Dendritic cell treated with granulocyte-macrophage colony-stimulating factor and Interleukin-4, amounts not matched to agents 40 ng/mL and 50 ng/mL, for 4 days (primary cell): ENCODE data around the gene TMC6.
"Not testable (repeated sequence)": the region's sequence is repeated elsewhere in the genome, so short reads cannot be mapped to it uniquely, and the experiment has no call there.

Experiments
- H3K27ac Mint-ChIP-seq: one replicate; pipeline ENCODE4 v1.8.0; 2022; ENCODE audit warnings: mild to moderate bottlenecking, mixed read lengths
- H3K27me3 Mint-ChIP-seq: one replicate; pipeline ENCODE4 v1.8.0; 2022; ENCODE audit warnings: mild to moderate bottlenecking, mixed read lengths
- H3K36me3 Mint-ChIP-seq: one replicate; pipeline ENCODE4 v1.8.0; 2022; ENCODE audit warnings: low read depth, mixed read lengths
- H3K4me1 Mint-ChIP-seq: one replicate; pipeline ENCODE4 v1.8.0; 2022; ENCODE audit warnings: low read depth, mixed read lengths
- H3K4me3 Mint-ChIP-seq: one replicate; pipeline ENCODE4 v1.8.0; 2022; ENCODE audit warnings: mild to moderate bottlenecking, moderate library complexity, mixed read lengths
- H3K9me3 Mint-ChIP-seq: one replicate; pipeline ENCODE4 v1.8.0; 2022; ENCODE audit warnings: mixed read lengths
- intact Hi-C: fragments of 100-400 bp; cut with micrococcal nuclease; formaldehyde crosslinking; loops from one replicate; pipeline ENCODE4 v1.15.0; 2022

TMC6 gene

GRCh38 chr17:78088529-78088928, 40.0 kb downstream of the TMC6 start:
- Mint-ChIP-seq H3K36me3 (peaks cover 43% of the 10 kb centered on the region), H3K27ac (no peak overlapping the region), H3K4me1 (peaks cover 21% of the 10 kb centered on the region), H3K4me3 (no peak overlapping the region), H3K27me3 (no peaks in the 10 kb centered on the region), H3K9me3 (no peaks in the 10 kb centered on the region)
- intact Hi-C loops, result loop anchor here (10.0 kb wide), 1 partner anchor 166 kb away; no protein-coding TSS in a partner anchor

- peaks cover 26% of the 10 kb centered on the region for H3K36me3 Mint-ChIP-seq
- H3K9me3 Mint-ChIP-seq, result no peaks in the 10 kb centered on the region
Observed at GRCh38 chr17:78086740-78087139, 41.8 kb downstream of the TMC6 start.

DNA sequence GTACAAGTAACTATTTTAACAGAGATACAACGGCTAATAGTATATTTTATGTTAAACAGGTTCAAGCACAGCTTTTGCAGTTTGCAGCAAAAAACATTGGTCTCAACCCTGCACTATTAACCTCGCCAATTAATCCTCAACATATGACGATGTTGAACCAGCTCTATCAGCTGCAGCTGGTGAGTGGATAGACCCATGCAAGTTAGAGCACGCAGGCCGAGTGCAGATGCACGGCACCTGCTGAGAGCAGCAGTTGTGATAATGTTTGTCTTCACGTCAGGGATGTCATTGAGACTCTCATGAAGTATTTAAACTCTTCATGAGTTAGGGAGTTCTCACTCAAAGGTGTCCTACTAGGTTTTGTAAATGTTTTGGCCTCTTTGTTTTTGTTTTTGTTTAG, 45.6 kb downstream of the TMC6 start:
- Mint-ChIP-seq H3K4me3 (no peak overlapping the region), H3K27me3 (no peaks in the 10 kb centered on the region), H3K36me3 (peaks cover 44% of the 10 kb centered on the region), H3K9me3 (no peaks in the 10 kb centered on the region), H3K27ac (peak overlapping the region; percentile 33), H3K4me1 (peaks cover 26% of the 10 kb centered on the region)
- intact Hi-C loops, result loop anchor here (10.0 kb wide), 1 partner anchor 172 kb away; no protein-coding TSS in a partner anchor

More at GRCh38 chr17:78086740-78087139, 41.8 kb downstream of the TMC6 start:
- intact Hi-C loops, result loop anchor here (10.0 kb wide), 1 partner anchor 168 kb away; no protein-coding TSS in a partner anchor
- H3K4me1 Mint-ChIP-seq, result peaks cover 38% of the 10 kb centered on the region
- H3K27me3 Mint-ChIP-seq, result no peaks in the 10 kb centered on the region
- no peak overlapping the region for H3K4me3 Mint-ChIP-seq
- H3K27ac Mint-ChIP-seq, result no peak overlapping the region

GRCh38 chr17:78082355-78082872, 46.1 kb downstream of the TMC6 start:
- intact Hi-C loops, result loop anchor here (10.0 kb wide), 1 partner anchor 172 kb away; no protein-coding TSS in a partner anchor
- H3K4me3 Mint-ChIP-seq, H3K27me3 Mint-ChIP-seq, H3K9me3 Mint-ChIP-seq: not testable (repeated sequence)
- H3K4me1 Mint-ChIP-seq, result peaks cover 26% of the 10 kb centered on the region
- H3K27ac Mint-ChIP-seq, result peak overlapping the region; percentile 33
- peaks cover 45% of the 10 kb centered on the region for H3K36me3 Mint-ChIP-seq

DNA sequence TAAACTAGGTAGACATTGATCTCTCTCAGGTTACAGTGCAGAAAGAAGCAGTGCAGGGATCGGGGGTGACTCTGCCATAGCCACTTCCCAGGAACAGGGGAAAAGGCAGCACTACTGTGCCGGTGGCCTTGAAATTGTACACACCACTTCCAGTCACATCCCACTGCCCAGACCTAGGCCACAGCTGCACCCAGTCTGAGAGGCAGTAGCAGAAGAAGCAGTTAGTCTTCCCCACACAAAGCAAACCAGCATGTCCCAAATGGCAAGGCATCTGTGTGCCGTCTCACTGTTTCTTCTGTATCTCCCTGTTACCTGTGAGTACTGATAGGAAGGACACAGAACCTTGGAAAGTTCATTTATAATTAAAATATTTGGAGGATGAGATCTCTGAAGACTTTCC, 47.0 kb downstream of the TMC6 start:
- Mint-ChIP-seq H3K27ac (peak overlapping the region; percentile 33), H3K4me3 (no peak overlapping the region), H3K9me3 (no peaks in the 10 kb centered on the region), H3K4me1 (peaks cover 26% of the 10 kb centered on the region), H3K27me3 (no peaks in the 10 kb centered on the region), H3K36me3 (peaks cover 45% of the 10 kb centered on the region)
- intact Hi-C loops, result loop anchor here (10.0 kb wide), 1 partner anchor 173 kb away; no protein-coding TSS in a partner anchor

DNA sequence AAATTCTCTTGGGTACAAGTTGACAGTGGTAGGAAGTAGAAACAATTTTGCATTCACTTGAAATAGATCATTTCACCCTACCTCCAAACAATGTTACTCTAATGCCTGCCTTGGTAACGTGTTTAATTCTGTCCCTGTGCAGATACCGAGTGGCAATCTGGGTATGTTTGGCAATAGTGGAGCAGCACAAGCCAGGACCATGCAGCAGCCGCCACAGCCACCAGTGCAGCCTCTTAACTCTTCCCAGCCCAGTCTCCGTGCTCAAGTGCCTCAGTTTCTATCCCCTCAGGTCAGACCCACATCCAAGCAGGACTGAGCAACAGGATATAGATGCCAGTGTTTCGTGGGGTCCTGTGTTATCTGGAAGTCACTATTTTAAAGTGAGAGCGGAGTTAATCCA, 49.3 kb downstream of the TMC6 start:
- H3K27ac Mint-ChIP-seq, result no peak overlapping the region
- no peaks in the 10 kb centered on the region for H3K27me3 Mint-ChIP-seq
- peaks cover 21% of the 10 kb centered on the region for H3K4me1 Mint-ChIP-seq
- peaks cover 60% of the 10 kb centered on the region for H3K36me3 Mint-ChIP-seq
- intact Hi-C loops, result loop anchor here (10.0 kb wide), 1 partner anchor 54 kb away; no protein-coding TSS in a partner anchor
- H3K9me3 Mint-ChIP-seq, result no peaks in the 10 kb centered on the region
- no peak overlapping the region for H3K4me3 Mint-ChIP-seq

GRCh38 chr17:78075545-78075944, 53.0 kb downstream of the TMC6 start:
- Mint-ChIP-seq H3K9me3 (no peaks in the 10 kb centered on the region), H3K27ac (no peak overlapping the region), H3K4me1 (peaks cover 1% of the 10 kb centered on the region), H3K36me3 (peaks cover 83% of the 10 kb centered on the region), H3K4me3 (no peak overlapping the region), H3K27me3 (no peaks in the 10 kb centered on the region)
- intact Hi-C loops, result loop anchor here (10.0 kb wide), 1 partner anchor 51 kb away; no protein-coding TSS in a partner anchor

GRCh38 chr17:78075011-78075410, 53.5 kb downstream of the TMC6 start:
- Mint-ChIP-seq H3K27me3 (no peaks in the 10 kb centered on the region), H3K9me3 (no peaks in the 10 kb centered on the region), H3K4me3 (no peak overlapping the region), H3K4me1 (peaks cover 6% of the 10 kb centered on the region), H3K27ac (peak overlapping the region; percentile 53), H3K36me3 (peaks cover 78% of the 10 kb centered on the region)
- intact Hi-C loops, result loop anchor here (10.0 kb wide), 1 partner anchor 50 kb away; no protein-coding TSS in a partner anchor

DNA sequence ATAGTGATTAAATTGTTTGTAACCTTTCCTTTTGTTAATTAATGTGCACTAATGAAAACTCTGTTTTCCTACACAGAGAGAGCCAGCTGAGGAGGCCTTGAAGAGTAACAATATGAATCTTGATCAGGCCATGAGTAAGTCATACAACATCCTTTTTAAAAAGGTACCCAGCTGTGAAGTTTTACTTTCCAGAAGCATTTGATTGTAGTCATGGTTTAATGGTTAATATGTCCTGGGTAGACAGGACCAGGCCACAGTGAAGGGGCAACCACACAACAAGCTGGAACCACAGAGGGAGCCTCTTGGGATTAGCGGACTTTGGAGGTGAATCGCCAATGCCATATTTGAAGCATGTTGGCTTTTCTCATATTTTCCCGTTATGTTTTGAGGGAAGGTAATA, 55.6 kb downstream of the TMC6 start:
- H3K27me3 Mint-ChIP-seq, result no peaks in the 10 kb centered on the region
- H3K9me3 Mint-ChIP-seq, result no peaks in the 10 kb centered on the region
- no peak overlapping the region for H3K4me3 Mint-ChIP-seq
- intact Hi-C loops, result loop anchor here (10.0 kb wide), 1 partner anchor 48 kb away; no protein-coding TSS in a partner anchor
- peaks cover 7% of the 10 kb centered on the region for H3K4me1 Mint-ChIP-seq
- H3K27ac Mint-ChIP-seq, result no peak overlapping the region
- peaks cover 64% of the 10 kb centered on the region for H3K36me3 Mint-ChIP-seq

- intact Hi-C loops, result loop anchor here (10.0 kb wide), 1 partner anchor 45 kb away; no protein-coding TSS in a partner anchor
- peaks cover 7% of the 10 kb centered on the region for H3K4me1 Mint-ChIP-seq
- H3K36me3 Mint-ChIP-seq, result peaks cover 38% of the 10 kb centered on the region
- H3K9me3 Mint-ChIP-seq, result no peaks in the 10 kb centered on the region
- H3K4me3 Mint-ChIP-seq, result no peak overlapping the region
- no peaks in the 10 kb centered on the region for H3K27me3 Mint-ChIP-seq
- H3K27ac Mint-ChIP-seq, result peak overlapping the region; percentile 58
Observed at GRCh38 chr17:78069695-78070094, 58.9 kb downstream of the TMC6 start.

- H3K9me3 Mint-ChIP-seq, intact Hi-C loops: not testable (repeated sequence)
Observed at GRCh38 chr17:78066976-78067375, 61.6 kb downstream of the TMC6 start.

GRCh38 chr17:78064708-78065107, 63.8 kb downstream of the TMC6 start:
- Mint-ChIP-seq H3K4me3 (no peak overlapping the region), H3K27me3 (no peaks in the 10 kb centered on the region), H3K36me3 (peaks cover 12% of the 10 kb centered on the region), H3K4me1 (no peaks in the 10 kb centered on the region), H3K27ac (peak overlapping the region; percentile 15), H3K9me3 (no peaks in the 10 kb centered on the region)
- intact Hi-C loops, result no loop called here

More at GRCh38 chr17:78066976-78067375, 61.6 kb downstream of the TMC6 start:
- H3K4me3 Mint-ChIP-seq, H3K27me3 Mint-ChIP-seq, H3K27ac Mint-ChIP-seq, H3K4me1 Mint-ChIP-seq: not testable (repeated sequence)
- peaks cover 13% of the 10 kb centered on the region for H3K36me3 Mint-ChIP-seq

DNA sequence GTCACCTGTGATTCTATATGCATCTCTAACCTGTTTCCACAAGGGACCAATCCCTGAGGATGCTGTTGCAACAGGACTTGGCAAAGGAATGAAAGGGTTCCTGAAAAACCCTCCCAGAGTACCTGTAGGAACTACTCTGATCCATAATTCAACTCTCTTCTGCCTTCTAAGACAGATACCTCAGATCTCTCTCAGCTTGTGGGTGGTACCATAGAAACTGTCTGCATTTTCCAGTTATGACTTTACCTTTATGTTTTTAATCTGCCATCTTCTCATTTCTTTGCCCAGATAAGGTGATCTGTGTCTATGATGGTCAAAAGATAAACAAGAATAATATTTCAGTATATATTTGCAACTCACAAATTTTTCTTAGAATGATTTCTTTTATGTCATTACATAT, 65.1 kb downstream of the TMC6 start:
- Mint-ChIP-seq H3K27ac (no peak overlapping the region), H3K9me3 (no peaks in the 10 kb centered on the region), H3K4me3 (no peak overlapping the region), H3K4me1 (no peaks in the 10 kb centered on the region), H3K27me3 (no peaks in the 10 kb centered on the region), H3K36me3 (peaks cover 9% of the 10 kb centered on the region)
- intact Hi-C loops, result no loop called here

DNA sequence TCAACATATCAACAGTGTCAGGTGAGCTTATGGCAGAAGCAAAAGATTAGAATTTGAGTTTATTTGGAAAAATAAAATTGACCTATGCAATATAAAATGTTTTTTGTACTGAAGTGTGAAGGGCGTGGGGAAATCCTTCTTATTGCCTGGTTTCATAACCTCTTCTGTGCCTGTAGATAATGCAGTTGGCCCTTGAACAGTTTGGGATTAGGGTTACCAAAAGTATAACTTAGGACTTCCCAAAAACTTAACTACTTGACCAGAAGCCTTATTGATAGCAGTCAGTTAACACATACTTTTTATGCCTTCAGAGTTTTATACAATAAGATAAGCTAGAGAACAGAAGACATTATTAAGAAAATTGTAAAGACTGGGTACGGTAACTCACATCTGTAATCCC, 66.0 kb downstream of the TMC6 start:
- no peaks in the 10 kb centered on the region for H3K27me3 Mint-ChIP-seq
- no peak overlapping the region for H3K27ac Mint-ChIP-seq
- H3K9me3 Mint-ChIP-seq, result no peaks in the 10 kb centered on the region
- no peaks in the 10 kb centered on the region for H3K4me1 Mint-ChIP-seq
- no peak overlapping the region for H3K4me3 Mint-ChIP-seq
- intact Hi-C loops, result no loop called here
- peaks cover 2% of the 10 kb centered on the region for H3K36me3 Mint-ChIP-seq
